ENCODE measurements around the gene HAUS5. TPM values are rescaled to one million over a fixed set of nuclear protein-coding genes. Genes with fewer than 3 reads are reported as not detected.

Gene HAUS5
- total RNA-seq, 4 donors from 2014 or later: 2.5 to 4.8 (median 3.4) TPM

DNA sequence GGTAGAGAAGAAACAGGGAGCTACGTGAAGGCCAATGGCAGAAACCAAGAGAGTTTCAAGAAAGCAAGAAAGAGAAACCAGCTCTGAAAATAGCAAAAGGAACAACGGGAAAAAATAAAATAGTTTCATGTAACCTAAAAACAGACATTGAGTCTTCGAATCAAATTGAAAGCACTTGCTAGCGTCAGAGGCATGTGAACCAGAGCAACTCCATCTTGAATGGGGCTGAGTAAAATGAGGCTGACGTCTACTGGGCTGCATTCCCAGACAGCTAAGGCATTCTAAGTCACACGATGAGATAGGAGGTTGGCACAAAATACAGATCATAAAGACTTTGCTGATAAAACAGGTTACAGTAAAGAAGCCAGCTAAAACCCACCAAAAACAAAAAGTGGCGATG is 33.8 kb upstream of the HAUS5 start:
- intact Hi-C loops (cut with DNase I; ENCODE audit: low total_unique reads): no loop called here
- in situ Hi-C loops (cut with MboI; ENCODE audit: low sequenced_read_pairs in 4 of 4): no loop called here
- Histone ChIP-seq H3K36me3 (no peaks in the 10 kb centered on the region), H3K9me3 (peaks cover 0 to 9% (median 0%) of the 10 kb centered on the region in 3 donors), H3K4me1 (no peaks in the 10 kb centered on the region), H3K27me3 (peaks cover 0 to 7% (median 3%) of the 10 kb centered on the region in 3 donors), H3K27ac (no peak overlapping the region), H3K4me3 (no peak overlapping the region)
- no peak for DNase-seq
- ATAC-seq: no peak
- no peak for TF ChIP-seq POLR2A (IDR thresholded peaks at IDR 0.05)
- TF ChIP-seq, protein P1, sequence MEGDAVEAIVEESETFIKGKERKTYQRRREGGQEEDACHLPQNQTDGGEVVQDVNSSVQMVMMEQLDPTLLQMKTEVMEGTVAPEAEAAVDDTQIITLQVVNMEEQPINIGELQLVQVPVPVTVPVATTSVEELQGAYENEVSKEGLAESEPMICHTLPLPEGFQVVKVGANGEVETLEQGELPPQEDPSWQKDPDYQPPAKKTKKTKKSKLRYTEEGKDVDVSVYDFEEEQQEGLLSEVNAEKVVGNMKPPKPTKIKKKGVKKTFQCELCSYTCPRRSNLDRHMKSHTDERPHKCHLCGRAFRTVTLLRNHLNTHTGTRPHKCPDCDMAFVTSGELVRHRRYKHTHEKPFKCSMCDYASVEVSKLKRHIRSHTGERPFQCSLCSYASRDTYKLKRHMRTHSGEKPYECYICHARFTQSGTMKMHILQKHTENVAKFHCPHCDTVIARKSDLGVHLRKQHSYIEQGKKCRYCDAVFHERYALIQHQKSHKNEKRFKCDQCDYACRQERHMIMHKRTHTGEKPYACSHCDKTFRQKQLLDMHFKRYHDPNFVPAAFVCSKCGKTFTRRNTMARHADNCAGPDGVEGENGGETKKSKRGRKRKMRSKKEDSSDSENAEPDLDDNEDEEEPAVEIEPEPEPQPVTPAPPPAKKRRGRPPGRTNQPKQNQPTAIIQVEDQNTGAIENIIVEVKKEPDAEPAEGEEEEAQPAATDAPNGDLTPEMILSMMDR (IDR thresholded peaks at IDR 0.05 in 4 of 5, conservative IDR thresholded peaks at IDR 0.05 in 1 of 5): no peak

DNA sequence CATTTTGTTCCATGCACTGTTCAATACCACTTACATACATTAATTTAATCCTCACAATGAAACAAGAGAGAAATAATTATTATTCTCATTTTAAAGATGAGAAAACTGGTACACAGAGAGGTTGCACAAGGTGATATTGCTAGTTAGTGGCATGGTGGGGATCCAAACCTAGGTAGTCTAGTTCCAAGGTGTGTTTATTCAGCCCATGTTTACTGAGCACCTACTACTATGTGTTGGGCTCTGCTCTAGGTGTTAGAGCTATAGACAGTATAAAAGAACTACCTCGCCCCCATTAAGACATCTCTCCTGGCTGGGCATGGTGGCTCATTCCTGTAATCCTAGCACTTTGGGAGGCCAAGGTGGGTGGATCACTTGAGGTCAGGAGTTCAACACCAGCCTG is 29.8 kb upstream of the HAUS5 start:
- Histone ChIP-seq H3K27ac (no peak overlapping the region), H3K4me1 (no peaks in the 10 kb centered on the region), H3K27me3 (peaks cover 3 to 11% (median 6%) of the 10 kb centered on the region in 3 donors), H3K4me3 (no peak overlapping the region), H3K36me3 (no peaks in the 10 kb centered on the region), H3K9me3 (no peaks in the 10 kb centered on the region)
- in situ Hi-C loops (cut with MboI; ENCODE audit: low sequenced_read_pairs in 4 of 4) (no loop called here), intact Hi-C loops (cut with DNase I; ENCODE audit: low total_unique reads) (no loop called here)
- ATAC-seq: no peak
- TF ChIP-seq, protein P1 (IDR thresholded peaks at IDR 0.05 in 4 of 5, conservative IDR thresholded peaks at IDR 0.05 in 1 of 5): no peak
- no peak for TF ChIP-seq POLR2A (IDR thresholded peaks at IDR 0.05)
- no peak for DNase-seq

DNA sequence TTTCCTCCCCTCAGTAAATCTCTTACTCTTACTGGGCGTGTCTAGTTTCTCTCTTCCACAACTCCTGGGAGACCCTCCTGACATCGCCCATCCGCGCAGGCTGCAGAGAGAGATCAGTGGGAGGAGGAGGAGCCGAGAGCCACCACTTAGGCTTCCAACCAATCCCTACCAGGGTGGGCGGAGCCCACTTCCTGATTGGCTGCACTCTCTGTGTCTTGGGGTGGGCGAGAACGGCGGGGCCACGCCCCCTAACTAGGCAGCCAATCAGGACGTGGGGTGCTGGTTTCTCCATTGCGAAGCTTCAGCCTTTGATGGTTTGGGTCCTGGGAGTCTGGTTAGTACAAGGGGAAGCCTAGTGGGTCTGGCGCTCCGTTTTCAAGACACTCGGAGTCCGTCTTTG is 26.7 kb upstream of the HAUS5 start, which contains the start of gene PMIS2:
Gene PMIS2 (plus strand): TSS at position 326 of the 400 bp plus-strand sequence. CDS start 87 bp downstream, outside the sequence.
- Histone ChIP-seq H3K4me3 (no peak within 1 kb of the TSS), H3K9me3 (no peaks in the 10 kb centered on the region), H3K36me3 (no peaks in the 10 kb centered on the region), H3K27ac (no peak within 1 kb of the TSS), H3K4me1 (no peaks in the 10 kb centered on the region), H3K27me3 (peaks cover 3 to 11% (median 4%) of the 10 kb centered on the region in 3 donors)
- DNase-seq: no peak
- TF ChIP-seq POLR2A (IDR thresholded peaks at IDR 0.05): no peak
- TF ChIP-seq, protein P1 (IDR thresholded peaks at IDR 0.05 in 4 of 5, conservative IDR thresholded peaks at IDR 0.05 in 1 of 5): no peak
- intact Hi-C loops (cut with DNase I; ENCODE audit: low total_unique reads): no loop called here
- ATAC-seq: no peak
- in situ Hi-C loops (cut with MboI; ENCODE audit: low sequenced_read_pairs in 4 of 4): no loop called here

DNA sequence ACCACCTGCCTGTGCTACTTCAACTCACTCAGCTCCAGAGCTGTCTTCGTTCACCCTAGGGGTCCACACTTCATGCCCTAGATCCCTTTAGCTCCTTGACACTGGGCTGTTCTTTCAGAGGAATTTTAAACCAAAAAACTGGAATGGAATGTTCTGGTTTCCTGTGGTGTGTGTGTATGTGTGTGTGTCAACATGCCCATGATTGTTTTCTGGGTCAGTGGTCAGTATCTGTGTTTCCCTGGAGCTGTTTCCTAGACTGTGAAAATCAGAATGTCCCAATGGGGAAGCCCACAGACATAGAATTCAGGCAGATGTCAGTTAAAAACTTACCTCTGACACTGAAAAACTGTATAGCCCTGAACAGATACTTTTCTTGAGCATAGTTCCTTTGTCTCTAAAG is 25.2 kb upstream of the HAUS5 start:
- no peak for TF ChIP-seq POLR2A (IDR thresholded peaks at IDR 0.05)
- TF ChIP-seq, protein P1 (IDR thresholded peaks at IDR 0.05 in 4 of 5, conservative IDR thresholded peaks at IDR 0.05 in 1 of 5): no peak
- intact Hi-C loops (cut with DNase I; ENCODE audit: low total_unique reads) (no loop called here), in situ Hi-C loops (cut with MboI; ENCODE audit: low sequenced_read_pairs in 4 of 4) (no loop called here)
- DNase-seq (no peak), ATAC-seq (no peak)
- H3K9me3 ChIP-seq: no peaks in the 10 kb centered on the region
- H3K27me3 ChIP-seq: peaks cover 3 to 11% (median 4%) of the 10 kb centered on the region in 3 donors
- H3K4me3 ChIP-seq: no peak overlapping the region
- H3K36me3 ChIP-seq: no peaks in the 10 kb centered on the region
- H3K27ac ChIP-seq: no peak overlapping the region
- H3K4me1 ChIP-seq: no peaks in the 10 kb centered on the region

DNA sequence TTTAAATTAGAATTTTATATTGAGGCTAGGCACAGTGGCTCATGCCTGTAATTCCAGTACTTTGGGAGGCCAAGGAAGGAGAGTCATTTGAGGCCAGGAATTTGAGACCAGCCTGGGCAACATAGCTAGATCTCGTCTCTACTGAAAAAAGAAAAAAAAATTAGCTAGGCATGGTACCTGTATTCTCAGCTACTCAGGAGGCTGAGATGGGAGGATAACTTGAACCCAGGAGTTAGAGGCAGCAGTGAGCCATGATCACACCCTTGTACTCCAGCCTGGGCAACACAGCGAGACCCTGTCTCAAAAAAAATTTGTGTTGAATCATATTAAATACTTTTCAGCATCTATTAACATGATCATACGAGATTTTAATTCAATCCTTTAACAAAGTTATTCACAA is 21.7 kb upstream of the HAUS5 start:
- intact Hi-C loops (cut with DNase I; ENCODE audit: low total_unique reads): no loop called here
- Histone ChIP-seq H3K27ac (no peak overlapping the region), H3K4me3 (no peak overlapping the region), H3K36me3 (no peaks in the 10 kb centered on the region), H3K27me3 (peaks cover 3 to 8% (median 3%) of the 10 kb centered on the region in 3 donors), H3K9me3 (no peaks in the 10 kb centered on the region), H3K4me1 (no peaks in the 10 kb centered on the region)
- in situ Hi-C loops (cut with MboI; ENCODE audit: low sequenced_read_pairs in 4 of 4): no loop called here
- DNase-seq (no peak), ATAC-seq (no peak)
- TF ChIP-seq, protein P1 (IDR thresholded peaks at IDR 0.05 in 4 of 5, conservative IDR thresholded peaks at IDR 0.05 in 1 of 5): no peak
- no peak for TF ChIP-seq POLR2A (IDR thresholded peaks at IDR 0.05)

Measured in gastrocnemius medialis (tissue), 4 donors.